ENCODE data around the gene KIAA0513. TPM values are rescaled to one million over a fixed set of nuclear protein-coding genes. Genes with fewer than 3 reads are reported as not detected.

The KIAA0513 gene
- total and polyA plus RNA-seq, 2 of the 13 experiments (the other 11 are each of a cell fraction or from before 2014, with no cell fraction given) = 1.8 TPM

GRCh38 chr16:85027958-85028684 lies 526 bp downstream of the KIAA0513 start:
- Histone ChIP-seq H3K36me3 (replicated peaks in 1 of 2; ENCODE audit: control insufficient read depth in 1 of 2, insufficient read depth in 2 of 2, low read length in 2 of 2) (no peaks in the 10 kb centered on the region), H4K20me1 (ENCODE audit: insufficient read depth, low read length) (no peaks in the 10 kb centered on the region), H3K27ac (ENCODE audit: extremely low read length, insufficient read depth, low read length) (no peak overlapping the region), H2AFZ (ENCODE audit: low read length) (no peak overlapping the region), H3K27me3 (ENCODE audit: control insufficient read depth in 1 of 2, insufficient read depth in 2 of 2, low read length in 2 of 2) (peaks cover 3 to 28% of the 10 kb centered on the region in 2 experiments; a peak in 4 of 5 replicates), H3K9me3 (ENCODE audit: low read length) (no peaks in the 10 kb centered on the region), H3K79me2 (ENCODE audit: insufficient read depth, low read length) (no peaks in the 10 kb centered on the region), H3K9ac (ENCODE audit: insufficient read depth, low read depth, low read length) (peak overlapping the region; percentile 47; the same call in 1 of the 2 replicates), H3K4me2 (ENCODE audit: low read depth, low read length) (peak overlapping the region; percentile 74), H3K4me3 (replicated peaks in 1 of 3; ENCODE audit: insufficient read depth in 1 of 3, low read depth in 2 of 3, low read length in 3 of 3) (peak overlapping the region; percentile 65 to 77 (median 69)), H3K4me1 (ENCODE audit: insufficient read depth, low read length) (peaks cover 39% of the 10 kb centered on the region)
- in situ Hi-C loops (cut with HindIII; ENCODE audit: extremely low pct_ligation_motif_present, low pct_unique_long_range_greater_than_20kb) (no loop called here), intact Hi-C loops (cut with micrococcal nuclease; ENCODE audit: unreplicated experiment) (loop anchor here (2.0 kb wide), 1 partner anchor 59 kb away; no protein-coding TSS in a partner anchor)
- ATAC-seq = peak; percentile 44
- no TSS peak for BruUV-seq (replicated peaks)
- DNase-seq (ENCODE audit: low spot score) = no peak
- FAIRE-seq = no peak
- POLR2A ChIA-PET = interaction anchor here (1.0 to 3.4 kb wide), 5 partner anchors 17 to 51 kb away, joined by 3 to 28 read pairs (median 7); partner anchors contain the start of gene ZDHHC7
- CTCF ChIA-PET (ENCODE audit: low intra/inter-chr PET ratio, low total read pairs) = no interaction called here
- 5% methylated on average over 40 of the region's 41 CpGs for WGBS (ENCODE audit: low lambda C conversion rate)
- TF ChIP-seq ZNF749 (CRISPR knock-in tag; IDR thresholded peaks at IDR 0.05; ENCODE audit: borderline replicate concordance) (peak; percentile 19; the same call in 1 of the 2 replicates), ZNF883 (CRISPR knock-in tag; IDR thresholded peaks at IDR 0.05; ENCODE audit: not compliant biosample characterization) (peak; percentile 13), HNF1B (CRISPR knock-in tag; IDR thresholded peaks at IDR 0.05) (0 out of 2 replicates have a peak, but pooled peaks have one; percentile 26), PLSCR1 (CRISPR knock-in tag; IDR thresholded peaks at IDR 0.05; ENCODE audit: borderline replicate concordance) (no peak), ZNF318 (CRISPR knock-in tag; IDR thresholded peaks at IDR 0.05) (0 out of 2 replicates have a peak, but pooled peaks have one; percentile 83), ZBTB42 (CRISPR knock-in tag; IDR thresholded peaks at IDR 0.05) (0 out of 2 replicates have a peak, but pooled peaks have one; percentile 47), PCBP1 (IDR thresholded peaks at IDR 0.05; ENCODE audit: borderline replicate concordance, low read depth, low read length) (no peak), SRSF1 (optimal IDR thresholded peaks at IDR 0.05; ENCODE audit: low read depth, low read length) (no peak), CBFB (CRISPR knock-in tag; IDR thresholded peaks at IDR 0.05) (0 out of 2 replicates have a peak, but pooled peaks have one; percentile 27), RXRA (CRISPR knock-in tag; IDR thresholded peaks at IDR 0.05) (peak; percentile 35), TCF7L2 (IDR thresholded peaks at IDR 0.05; ENCODE audit: low read depth, low read length) (no peak), PTBP1 (IDR thresholded peaks at IDR 0.05; ENCODE audit: low read depth, low read length, poor library complexity, severe bottlenecking) (peak; percentile 41)

All from HepG2 (cell line).